Pulmonary artery endothelial cell (primary cell): ENCODE data around the gene TBXA2R. TPM values are rescaled to one million over a fixed set of nuclear protein-coding genes. Genes with fewer than 3 reads are reported as not detected.
"Not testable (repeated sequence)": the region's sequence is repeated elsewhere in the genome, so short reads cannot be mapped to it uniquely, and the experiment has no call there.

Experiments
- DNase-seq: peaks from one replicate; pipeline ENCODE4 v3.0.0-alpha.2; 2011; ENCODE audit warnings: low read depth, low spot score
- total RNA-seq: library from RNA; depleted of rRNA; stranded (reverse); fragments of >200 nt; gene quantifications from 2 replicates; pipeline ENCODE4 v1.2.3, GENCODE V29; 2014

The TBXA2R gene
- 0.66 and 0.67 TPM in 2 replicates for total RNA-seq

GRCh38 chr19:3606690-3607289 lies at the start of gene TBXA2R:
TSS of gene TBXA2R (minus strand) at chr19:3606875. CDS start at chr19:3600634, 6,241 bp downstream.
- DNase-seq: no peak

- no peak for DNase-seq
These were observed 49.5 kb upstream of the TBXA2R start for GRCh38 chr19:3656073-3656746.

- DNase-seq: peak; percentile 36
These were observed 48.9 kb upstream of the TBXA2R start for GRCh38 chr19:3655402-3656072.

- DNase-seq: no peak
These were observed 47.3 kb upstream of the TBXA2R start for GRCh38 chr19:3653865-3654513.

GRCh38 chr19:3653081-3653795 lies 46.6 kb upstream of the TBXA2R start:
- no peak for DNase-seq

- DNase-seq: no peak
These were observed 45.7 kb upstream of the TBXA2R start for GRCh38 chr19:3652422-3652821.

- DNase-seq: no peak
These were observed 45.0 kb upstream of the TBXA2R start for GRCh38 chr19:3651684-3652083.

- DNase-seq: no peak
These were observed 43.2 kb upstream of the TBXA2R start for GRCh38 chr19:3649888-3650287.

GRCh38 chr19:3648037-3648905 lies 41.6 kb upstream of the TBXA2R start:
- no peak for DNase-seq

GRCh38 chr19:3647102-3647501 lies 40.4 kb upstream of the TBXA2R start:
- not testable (repeated sequence) for DNase-seq

GRCh38 chr19:3646336-3647092 lies 39.8 kb upstream of the TBXA2R start:
- DNase-seq: no peak

- no peak for DNase-seq
These were observed 39.1 kb upstream of the TBXA2R start for GRCh38 chr19:3645726-3646125.

GRCh38 chr19:3645067-3645396 lies 38.4 kb upstream of the TBXA2R start:
- no peak for DNase-seq

GRCh38 chr19:3644351-3645066 lies 37.8 kb upstream of the TBXA2R start:
- no peak for DNase-seq

- DNase-seq: no peak
These were observed 37.1 kb upstream of the TBXA2R start for GRCh38 chr19:3643674-3644313.

- DNase-seq: no peak
These were observed 36.5 kb upstream of the TBXA2R start for GRCh38 chr19:3642987-3643673.

GRCh38 chr19:3642296-3642695 lies 35.6 kb upstream of the TBXA2R start:
- DNase-seq: no peak
